ENCODE results near the gene PGS1. TPM values are rescaled to one million over a fixed set of nuclear protein-coding genes. Genes with fewer than 3 reads are reported as not detected.

The PGS1 gene
- total and polyA plus RNA-seq, 3 donors from 2014 or later: 34.9 to 58.4 (median 50.4) TPM

DNA sequence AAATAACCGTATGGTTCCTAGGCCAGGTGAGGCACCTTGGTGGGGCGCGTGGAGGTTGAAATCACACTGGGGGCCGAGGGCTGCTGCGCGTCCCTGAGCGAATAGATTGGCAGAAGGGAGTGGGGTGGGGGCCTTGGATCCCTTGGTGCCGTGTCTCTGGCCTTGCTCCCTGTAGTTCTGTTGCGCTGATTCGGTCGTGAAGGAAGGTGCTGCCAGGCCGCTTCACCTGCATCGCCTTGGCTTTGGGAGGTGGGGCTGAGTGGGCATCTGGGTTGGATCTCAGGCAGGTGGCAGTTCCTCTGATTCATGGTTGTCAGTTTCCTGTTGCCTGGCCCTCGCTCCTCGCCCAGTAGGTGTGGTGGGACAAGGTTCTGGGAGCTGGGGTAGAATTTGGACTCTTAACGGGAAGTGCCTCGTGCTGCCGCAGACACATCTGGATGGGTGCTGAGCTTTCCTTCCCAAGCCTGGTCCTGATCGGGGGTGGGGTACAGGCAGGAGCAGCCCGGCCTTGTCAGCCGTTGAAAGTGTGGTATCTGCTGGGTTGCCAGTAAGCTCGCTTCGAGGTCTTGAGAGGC lies 30.1 kb downstream of the PGS1 start:
- no peaks in the 10 kb centered on the region for H3K27me3 ChIP-seq
- no peak for DNase-seq
- no peak for TF ChIP-seq POLR2A (IDR thresholded peaks at IDR 0.05)
- TF ChIP-seq, protein P1, sequence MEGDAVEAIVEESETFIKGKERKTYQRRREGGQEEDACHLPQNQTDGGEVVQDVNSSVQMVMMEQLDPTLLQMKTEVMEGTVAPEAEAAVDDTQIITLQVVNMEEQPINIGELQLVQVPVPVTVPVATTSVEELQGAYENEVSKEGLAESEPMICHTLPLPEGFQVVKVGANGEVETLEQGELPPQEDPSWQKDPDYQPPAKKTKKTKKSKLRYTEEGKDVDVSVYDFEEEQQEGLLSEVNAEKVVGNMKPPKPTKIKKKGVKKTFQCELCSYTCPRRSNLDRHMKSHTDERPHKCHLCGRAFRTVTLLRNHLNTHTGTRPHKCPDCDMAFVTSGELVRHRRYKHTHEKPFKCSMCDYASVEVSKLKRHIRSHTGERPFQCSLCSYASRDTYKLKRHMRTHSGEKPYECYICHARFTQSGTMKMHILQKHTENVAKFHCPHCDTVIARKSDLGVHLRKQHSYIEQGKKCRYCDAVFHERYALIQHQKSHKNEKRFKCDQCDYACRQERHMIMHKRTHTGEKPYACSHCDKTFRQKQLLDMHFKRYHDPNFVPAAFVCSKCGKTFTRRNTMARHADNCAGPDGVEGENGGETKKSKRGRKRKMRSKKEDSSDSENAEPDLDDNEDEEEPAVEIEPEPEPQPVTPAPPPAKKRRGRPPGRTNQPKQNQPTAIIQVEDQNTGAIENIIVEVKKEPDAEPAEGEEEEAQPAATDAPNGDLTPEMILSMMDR (IDR thresholded peaks at IDR 0.05): no peak
- WGBS, 2 donors: 89 to 92% methylated on average over 21 to 23 of the region's 23 CpGs
- no peak overlapping the region for H3K4me3 ChIP-seq
- intact Hi-C loops (cut with DNase I; ENCODE audit: low total_unique reads): no loop called here
- no peaks in the 10 kb centered on the region for H3K9me3 ChIP-seq
- H3K4me1 ChIP-seq: no peaks in the 10 kb centered on the region
- no peaks in the 10 kb centered on the region for H3K36me3 ChIP-seq (ENCODE audit: low read depth, missing control alignments)
- H3K27ac ChIP-seq: no peak overlapping the region

DNA sequence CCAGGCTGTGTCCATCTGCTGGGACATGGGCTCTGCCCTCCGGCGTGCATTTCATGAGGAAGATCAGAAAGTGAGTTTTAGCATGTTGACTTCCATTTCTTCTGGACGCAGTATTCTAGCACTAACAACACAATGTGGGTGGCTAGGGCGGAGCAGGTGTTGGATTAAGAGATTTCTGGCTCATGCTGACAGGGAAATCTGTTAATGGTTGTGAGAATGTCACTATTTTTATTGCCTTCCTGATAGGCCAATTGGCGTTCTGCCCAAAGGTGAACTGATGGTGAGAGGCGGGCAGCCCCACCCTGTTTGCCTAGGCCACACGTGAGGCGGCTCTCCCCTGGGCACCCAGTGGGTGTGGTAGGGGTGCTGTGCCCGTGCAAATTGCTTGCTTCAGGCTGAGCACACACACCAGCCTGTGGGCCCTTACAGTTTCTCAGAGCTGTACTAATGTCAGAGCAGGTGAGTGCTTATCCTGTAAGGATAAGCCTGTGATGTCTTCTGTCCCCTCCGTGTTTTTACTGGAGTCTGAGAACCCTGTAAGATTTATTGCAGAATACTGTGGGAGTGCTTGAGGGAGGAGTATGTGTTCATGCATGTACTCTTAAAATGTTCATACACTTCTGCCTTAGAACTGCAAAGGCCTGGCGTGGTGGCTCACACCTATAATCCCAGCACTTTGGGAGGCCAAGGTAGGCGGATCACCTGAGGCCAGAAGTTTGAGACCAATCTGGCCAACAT lies 30.9 kb downstream of the PGS1 start:
- Histone ChIP-seq H3K4me1 (no peaks in the 10 kb centered on the region), H3K9me3 (no peaks in the 10 kb centered on the region), H3K36me3 (ENCODE audit: low read depth, missing control alignments) (no peaks in the 10 kb centered on the region), H3K27me3 (no peaks in the 10 kb centered on the region), H3K4me3 (no peak overlapping the region), H3K27ac (no peak overlapping the region)
- no peak for DNase-seq
- intact Hi-C loops (cut with DNase I; ENCODE audit: low total_unique reads): no loop called here
- TF ChIP-seq, protein P1 (IDR thresholded peaks at IDR 0.05): no peak
- no peak for TF ChIP-seq POLR2A (IDR thresholded peaks at IDR 0.05)
- 84 to 94% methylated on average over 12 of the region's 12 CpGs for WGBS, 2 donors

GRCh38 chr17:78411241-78411857 lies 32.9 kb downstream of the PGS1 start:
- TF ChIP-seq POLR2A (IDR thresholded peaks at IDR 0.05): no peak
- TF ChIP-seq, protein P1 (IDR thresholded peaks at IDR 0.05): no peak
- H3K4me3 ChIP-seq: no peak overlapping the region
- no peaks in the 10 kb centered on the region for H3K9me3 ChIP-seq
- H3K36me3 ChIP-seq (ENCODE audit: low read depth, missing control alignments): no peaks in the 10 kb centered on the region
- H3K4me1 ChIP-seq: peaks cover 8% of the 10 kb centered on the region
- 73 to 81% methylated on average over 14 to 17 of the region's 17 CpGs for WGBS, 2 donors
- no peak overlapping the region for H3K27ac ChIP-seq
- intact Hi-C loops (cut with DNase I; ENCODE audit: low total_unique reads): no loop called here
- H3K27me3 ChIP-seq: no peaks in the 10 kb centered on the region
- DNase-seq: no peak

GRCh38 chr17:78412403-78412802 lies 34.0 kb downstream of the PGS1 start:
- H3K4me3 ChIP-seq: no peak overlapping the region
- no peaks in the 10 kb centered on the region for H3K9me3 ChIP-seq
- no peak overlapping the region for H3K27ac ChIP-seq
- no peaks in the 10 kb centered on the region for H3K36me3 ChIP-seq (ENCODE audit: low read depth, missing control alignments)
- 86 to 92% methylated on average over 5 to 10 of the region's 10 CpGs for WGBS, 2 donors
- H3K27me3 ChIP-seq: no peaks in the 10 kb centered on the region
- TF ChIP-seq, protein P1 (IDR thresholded peaks at IDR 0.05): no peak
- TF ChIP-seq POLR2A (IDR thresholded peaks at IDR 0.05): no peak
- intact Hi-C loops (cut with DNase I; ENCODE audit: low total_unique reads): no loop called here
- peaks cover 19% of the 10 kb centered on the region for H3K4me1 ChIP-seq
- no peak for DNase-seq
